ENCODE results near the gene FARSA. TPM values are rescaled to one million over a fixed set of nuclear protein-coding genes. Genes with fewer than 3 reads are reported as not detected.

Gene FARSA
- total and polyA plus RNA-seq, 2 of the 13 experiments (the other 11 are each of a cell fraction or from before 2014, with no cell fraction given): 25.9 to 72.0 TPM

GRCh38 chr19:12933287-12934072 is at the start of gene FARSA (continued):
- TF ChIP-seq CREB3 (CRISPR knock-in tag; IDR thresholded peaks at IDR 0.05) (no peak), E2F5 (CRISPR knock-in tag; conservative IDR thresholded peaks at IDR 0.05) (no peak), TRIM22 (IDR thresholded peaks at IDR 0.05) (no peak), ZNF512 (CRISPR knock-in tag; IDR thresholded peaks at IDR 0.05) (0 out of 2 replicates have a peak, but pooled peaks have one; percentile 56), ELK4 (CRISPR knock-in tag; IDR thresholded peaks at IDR 0.05; ENCODE audit: borderline replicate concordance) (no peak), ZKSCAN1 (IDR thresholded peaks at IDR 0.05; ENCODE audit: low read length) (no peak), RXRA (CRISPR knock-in tag; IDR thresholded peaks at IDR 0.05) (no peak), MTERF4 (CRISPR knock-in tag; IDR thresholded peaks at IDR 0.05) (peak; percentile 96), ARNT (IDR thresholded peaks at IDR 0.05) (no peak), NR2C2 (CRISPR knock-in tag; IDR thresholded peaks at IDR 0.05; ENCODE audit: borderline replicate concordance) (peak; percentile 95), ZNF646 (CRISPR knock-in tag; IDR thresholded peaks at IDR 0.05) (no peak), ZIK1 (CRISPR knock-in tag; IDR thresholded peaks at IDR 0.05; ENCODE audit: borderline replicate concordance, low read depth) (peak; percentile 83; the same call in 1 of the 2 replicates), ZNF44 (CRISPR knock-in tag; IDR thresholded peaks at IDR 0.05) (no peak)

Measured in HepG2 (cell line).